H1 (cell line): ENCODE measurements around the gene SIGLEC7. TPM values are rescaled to one million over a fixed set of nuclear protein-coding genes. Genes with fewer than 3 reads are reported as not detected.

Source experiments
- CTCF ChIA-PET: fragments of 300-600 bp; sonication (Branson Sonifier 250); formaldehyde crosslinking; loops from one replicate; lab custom pipeline; 2021; ENCODE audit not compliant: partially characterized antibody; lab: Charles Lee
- POLR2A ChIA-PET: fragments of 300-600 bp; sonication (Branson Sonifier 250); formaldehyde crosslinking; loops from one replicate; lab custom pipeline; 2021; ENCODE audit warnings: inconsistent platforms; ENCODE audit not compliant: partially characterized antibody; lab: Charles Lee
- DNase-seq, 2 experiments: peaks; one replicate each; pipeline versions ENCODE4 v3.0.0 to v3.0.0-alpha.2; 2010 to 2022; ENCODE audit warnings: low spot score in 2 of 2, low read depth in 1 of 2, mixed read lengths in 1 of 2
- FAIRE-seq: peaks from 2 replicates; lab custom pipeline; 2011; peaks lifted over from hg19 to GRCh38; lab: Jason Lieb, UNC
- H2AFZ ChIP-seq: 2 replicates; pipeline ENCODE4 v1.8.1; 2012; ENCODE audit warnings: low read length, inconsistent platforms
- H2AK5ac ChIP-seq: 2 replicates; pipeline ENCODE4 v1.6.1; 2013; ENCODE audit warnings: low read depth, low read length
- H2BK120ac ChIP-seq: replicated peaks from 2 replicates; pipeline ENCODE3; 2013; ENCODE audit warnings: low read depth, low read length, inconsistent platforms
- H2BK12ac ChIP-seq: 2 replicates; pipeline ENCODE4 v1.6.1; 2013; ENCODE audit warnings: low read depth, low read length
- H2BK15ac ChIP-seq: 2 replicates; pipeline ENCODE4 v1.6.1; 2013; ENCODE audit warnings: low read length
- H2BK20ac ChIP-seq: 2 replicates; pipeline ENCODE4 v1.6.1; 2013; ENCODE audit warnings: low read length
- H2BK5ac ChIP-seq: 2 replicates; pipeline ENCODE4 v1.6.1; 2013; ENCODE audit warnings: low read depth, low read length
- H3K14ac ChIP-seq: 2 replicates; pipeline ENCODE4 v1.6.1; 2013; ENCODE audit warnings: inconsistent platforms; ENCODE audit not compliant: insufficient read length
- H3K18ac ChIP-seq: 2 replicates; pipeline ENCODE4 v1.6.1; 2013; ENCODE audit warnings: low read length; ENCODE audit errors: extremely low read depth
- H3K23ac ChIP-seq: 2 replicates; pipeline ENCODE4 v1.6.1; 2013; ENCODE audit warnings: inconsistent platforms; ENCODE audit not compliant: insufficient read length
- H3K23me2 ChIP-seq: 2 replicates; pipeline ENCODE4 v1.6.1; 2013; ENCODE audit warnings: low read depth, low read length
- H3K27ac ChIP-seq: 2 replicates; pipeline ENCODE4 v1.6.1; 2011; ENCODE audit warnings: low read depth, low read length, inconsistent platforms
- H3K27me3 ChIP-seq, 4 experiments: replicated peaks in 1 of 4; 1 replicate in 1 of 4; 2 replicates in 3 of 4; pipeline versions ENCODE4 v1.6.1 to v1.8.1; 2011 to 2013; ENCODE audit warnings: low read length in 3 of 4, mild to moderate bottlenecking in 3 of 4, inconsistent platforms in 2 of 4, mixed read lengths in 2 of 4, moderate library complexity in 1 of 4; ENCODE audit not compliant: control insufficient read depth in 3 of 4, insufficient read depth in 3 of 4; ENCODE audit errors: extremely low read depth in 1 of 4
- H3K36me3 ChIP-seq, 4 experiments: 2 replicates each; pipeline versions ENCODE4 v1.6.1 to v1.8.1; 2011 to 2013; ENCODE audit warnings: mild to moderate bottlenecking in 4 of 4, low read length in 3 of 4, moderate library complexity in 2 of 4, control low read depth in 1 of 4, inconsistent platforms in 1 of 4; ENCODE audit not compliant: insufficient read depth in 4 of 4, control insufficient read depth in 2 of 4
- H3K4ac ChIP-seq: replicated peaks from 2 replicates; pipeline ENCODE3; 2013; ENCODE audit warnings: low read length, low read depth, mixed read lengths, inconsistent platforms; ENCODE audit not compliant: insufficient read length
- H3K4me1 ChIP-seq, 4 experiments: replicated peaks in 1 of 4; 1 replicate in 1 of 4; 2 replicates in 3 of 4; pipeline versions ENCODE4 v1.6.1 to v1.8.1; 2011 to 2013; ENCODE audit warnings: low read length in 3 of 4, inconsistent platforms in 2 of 4, mixed read lengths in 1 of 4; ENCODE audit not compliant: insufficient read depth in 4 of 4, control insufficient read depth in 3 of 4
- H3K4me2 ChIP-seq, 2 experiments: 2 replicates each; pipeline versions ENCODE4 v1.6.1 to v1.8.1; 2011 to 2013; ENCODE audit warnings: low read depth in 2 of 2, low read length in 2 of 2, control low read depth in 1 of 2, inconsistent platforms in 1 of 2, mild to moderate bottlenecking in 1 of 2; ENCODE audit not compliant: insufficient read depth in 1 of 2
- H3K4me3 ChIP-seq, 4 experiments: fragments of 200-600, 300-600 bp in 1 of 4; sonication (generic), shearing (Covaris generic), sonication (Bioruptor Twin) in 1 of 4; 2 replicates each; pipeline versions ENCODE4 v1.5.1 to v1.8.1; 2011 to 2016; ENCODE audit warnings: low read length in 4 of 4, low read depth in 3 of 4, control low read depth in 2 of 4, inconsistent platforms in 2 of 4, mild to moderate bottlenecking in 2 of 4, mixed read lengths in 1 of 4, moderate library complexity in 1 of 4; ENCODE audit not compliant: insufficient read depth in 2 of 4; ENCODE audit errors: extremely low read depth in 1 of 4
- H3K56ac ChIP-seq: replicated peaks from 2 replicates; pipeline ENCODE3; 2013; ENCODE audit warnings: low read depth, mild to moderate bottlenecking, mixed read lengths, low read length, inconsistent platforms; ENCODE audit not compliant: insufficient read length
- H3K79me1 ChIP-seq: 2 replicates; pipeline ENCODE4 v1.6.1; 2013; ENCODE audit warnings: low read depth, low read length, control low read depth
- H3K79me2 ChIP-seq, 2 experiments: 2 replicates each; pipeline versions ENCODE4 v1.6.1 to v1.8.1; 2012 to 2013; ENCODE audit warnings: low read length in 2 of 2, mild to moderate bottlenecking in 2 of 2, inconsistent platforms in 1 of 2; ENCODE audit not compliant: insufficient read depth in 2 of 2, control insufficient read depth in 1 of 2
- H3K9ac ChIP-seq, 4 experiments: replicated peaks in 1 of 4; 1 replicate in 1 of 4; 2 replicates in 3 of 4; pipeline versions ENCODE4 v1.6.1 to v1.8.1; 2011 to 2013; ENCODE audit warnings: low read depth in 3 of 4, low read length in 3 of 4, control low read depth in 2 of 4, mild to moderate bottlenecking in 2 of 4, moderate library complexity in 2 of 4, inconsistent platforms in 1 of 4; ENCODE audit errors: extremely low read depth in 1 of 4
- H3K9me3 ChIP-seq, 2 experiments: 2 replicates each; pipeline versions ENCODE4 v1.6.1 to v1.8.1; 2012 to 2013; ENCODE audit warnings: mild to moderate bottlenecking in 2 of 2, moderate library complexity in 2 of 2, control low read depth in 1 of 2, inconsistent platforms in 1 of 2, low read depth in 1 of 2, low read length in 1 of 2, mixed read lengths in 1 of 2; ENCODE audit not compliant: insufficient read depth in 2 of 2
- H4K20me1 ChIP-seq, 2 experiments: replicated peaks in 1 of 2; 2 replicates each; pipeline versions ENCODE3 to v1.8.1; 2011 to 2013; ENCODE audit warnings: inconsistent platforms in 2 of 2, low read length in 2 of 2, mild to moderate bottlenecking in 1 of 2; ENCODE audit not compliant: insufficient read depth in 2 of 2, control insufficient read depth in 1 of 2
- H4K5ac ChIP-seq: 2 replicates; pipeline ENCODE4 v1.6.1; 2013; ENCODE audit warnings: low read length, low read depth, mixed read lengths, inconsistent platforms; ENCODE audit not compliant: insufficient read length
- H4K8ac ChIP-seq: 2 replicates; pipeline ENCODE4 v1.8.0; 2013; ENCODE audit warnings: mild to moderate bottlenecking, moderate library complexity, low read length, inconsistent platforms; ENCODE audit not compliant: insufficient read depth; ENCODE audit errors: extremely low read depth
- H4K91ac ChIP-seq: replicated peaks from 2 replicates; pipeline ENCODE3; 2013; ENCODE audit warnings: low read length, mixed read lengths, inconsistent platforms; ENCODE audit not compliant: insufficient read length
- BRCA1 ChIP-seq: IDR thresholded peaks from 2 replicates; pipeline ENCODE4 v1.6.1; 2012; ENCODE audit warnings: low read depth, low read length, improper control_type of control experiment
- CBX8 ChIP-seq: fragments of 300-800, 300-1000 bp; sonication (generic); IDR thresholded peaks from 2 replicates; pipeline ENCODE4 v1.7.1; 2016; ENCODE audit warnings: low read depth, low read length, borderline replicate concordance
- CREB1 ChIP-seq: IDR thresholded peaks from 2 replicates; pipeline ENCODE4 v1.6.1; 2012; ENCODE audit warnings: inconsistent platforms
- EZH2 ChIP-seq: fragments of 200-600 bp; sonication (generic); IDR thresholded peaks from 2 replicates; pipeline ENCODE4 v1.7.1; 2012; ENCODE audit warnings: low read depth, mild to moderate bottlenecking, moderate library complexity, low read length, inconsistent platforms; ENCODE audit not compliant: severe bottlenecking
- POLR2AphosphoS5 ChIP-seq: IDR thresholded peaks from 2 replicates; pipeline ENCODE4 v1.6.1; 2011; ENCODE audit warnings: low read depth, low read length
- RNF2 ChIP-seq: fragments of 200-900, 300-1000 bp; sonication (generic); IDR thresholded peaks from 2 replicates; pipeline ENCODE4 v1.7.1; 2016; ENCODE audit warnings: borderline replicate concordance, low read depth, mild to moderate bottlenecking, antibody characterized with exemption, low read length; ENCODE audit not compliant: poor library complexity, severe bottlenecking; ENCODE audit errors: missing control alignments
- SP1 ChIP-seq: IDR thresholded peaks from 2 replicates; pipeline ENCODE4 v1.6.1; 2011; ENCODE audit warnings: low read depth, low read length
- SP4 ChIP-seq: IDR thresholded peaks from 2 replicates; pipeline ENCODE4 v1.6.1; 2012; ENCODE audit warnings: low read length, inconsistent platforms
- SRF ChIP-seq: IDR thresholded peaks from 2 replicates; pipeline ENCODE4 v1.6.1; 2011; ENCODE audit warnings: mild to moderate bottlenecking, low read depth, low read length, moderate library complexity
- TAF7 ChIP-seq: optimal IDR thresholded peaks from 2 replicates; pipeline ENCODE3; 2011; ENCODE audit warnings: low read depth, mild to moderate bottlenecking, inconsistent platforms, low read length, moderate library complexity, borderline replicate concordance
- YY1 ChIP-seq: IDR thresholded peaks from 2 replicates; pipeline ENCODE4 v1.6.1; 2011; ENCODE audit warnings: low read depth, mild to moderate bottlenecking, low read length
- WGBS, 2 experiments: shearing (Covaris generic) in 1 of 2; methylation state at CpG; one replicate each; pipeline versions ENCODE4 v1.1.6 to v1.1.7; 2013 to 2015; ENCODE audit warnings: low lambda C conversion rate in 2 of 2, mixed read lengths in 2 of 2, inconsistent platforms in 1 of 2, low coverage in 1 of 2, missing lambda C conversion rate in 1 of 2; ENCODE audit not compliant: insufficient replicate concordance in 2 of 2, insufficient coverage in 1 of 2, insufficient read length in 1 of 2; ENCODE audit errors: extremely low coverage in 1 of 2, missing lambda C conversion rate in 1 of 2; 5-methylcytosine and 5-hydroxymethylcytosine counted together
- polyA plus RNA-seq, 7 experiments: library from polyadenylated mRNA; depleted of rRNA in 3 of 7; stranded (reverse) in 5 of 7; unstranded in 2 of 7; fragments of >200 nt in 5 of 7; fragments of 200-250 nt in 2 of 7; gene quantifications; 1 replicate in 5 of 7; 2 replicates in 1 of 7; 4 replicates in 1 of 7; pipeline versions ENCODE4 v1.2.1 to v1.2.3, GENCODE V29; 2011 to 2013; ENCODE audit warnings: missing spikeins in 2 of 7, mixed read lengths in 2 of 7
- total RNA-seq: library from RNA; stranded (reverse); fragmentation: NEBNext Ultra II Directional; extraction: Animal tissue kit (Norgen Biotek cat#: 25700); gene quantifications from 2 replicates; pipeline ENCODE4 v1.2.1, GENCODE V29; 2021
- TF ChIP-seq, protein P1 (sequence below): IDR thresholded peaks from 2 replicates; pipeline ENCODE4 v1.6.1; 2011; ENCODE audit warnings: low read depth, mild to moderate bottlenecking, low read length; ENCODE audit not compliant: insufficient read depth
- TF ChIP-seq, protein P2 (sequence below): IDR thresholded peaks from 2 replicates; pipeline ENCODE4 v1.6.1; 2012; ENCODE audit warnings: inconsistent platforms

SIGLEC7 gene
- total and polyA plus RNA-seq, 2 of the 8 experiments (the other 6 are each of a cell fraction or from before 2014, with no cell fraction given): not detected

GRCh38 chr19:51102991-51103390, 39.1 kb upstream of the SIGLEC7 start:
- Histone ChIP-seq H3K79me2 (no peaks in the 10 kb centered on the region), H4K91ac (no peak overlapping the region), H3K27ac (no peak overlapping the region), H2AFZ (no peak overlapping the region), H2BK20ac (no peak overlapping the region), H3K23me2 (peaks cover 7% of the 10 kb centered on the region; the same call in 1 of the 2 replicates), H3K23ac (no peak overlapping the region), H3K4me3 (no peak overlapping the region), H3K56ac (no peak overlapping the region), H3K4me1 (peaks cover 0 to 6% (median 0%) of the 10 kb centered on the region in 4 experiments; a peak in 3 of 7 replicates), H4K8ac (no peak overlapping the region), H3K18ac (no peak overlapping the region), H4K20me1 (peaks cover 2 to 8% of the 10 kb centered on the region in 2 experiments), H2BK120ac (no peak overlapping the region), H3K9ac (no peak overlapping the region), H3K27me3 (no peaks in the 10 kb centered on the region; a peak in 1 of 7 replicates), H2BK5ac (no peak overlapping the region), H2AK5ac (no peak overlapping the region), H3K79me1 (peaks cover 6% of the 10 kb centered on the region), H4K5ac (no peak overlapping the region), H2BK15ac (no peak overlapping the region), H2BK12ac (no peak overlapping the region), H3K14ac (no peak overlapping the region), H3K9me3 (no peaks in the 10 kb centered on the region), H3K4me2 (no peak overlapping the region), H3K36me3 (peaks cover 0 to 7% (median 1%) of the 10 kb centered on the region in 4 experiments; a peak in 4 of 8 replicates), H3K4ac (no peak overlapping the region)
- DNase-seq (no peak), FAIRE-seq (no peak)
- ChIA-PET CTCF (interaction anchor here (1.1 kb wide), 1 partner anchor 86 kb away, joined by 3 read pairs; no protein-coding TSS in a partner anchor), POLR2A (no interaction called here)
- 91% methylated on average over 7 of the region's 7 CpGs; no CpG with 5 or more reads in 1 of the 2 experiments for WGBS, 2 experiments
- TF ChIP-seq YY1: no peak
- no peak for TF ChIP-seq BRCA1
- TF ChIP-seq CBX8: no peak
- no peak for TF ChIP-seq POLR2AphosphoS5
- TF ChIP-seq TAF7: no peak
- TF ChIP-seq CREB1: no peak
- no peak for TF ChIP-seq SP4
- no peak for TF ChIP-seq RNF2
- TF ChIP-seq, protein P1, sequence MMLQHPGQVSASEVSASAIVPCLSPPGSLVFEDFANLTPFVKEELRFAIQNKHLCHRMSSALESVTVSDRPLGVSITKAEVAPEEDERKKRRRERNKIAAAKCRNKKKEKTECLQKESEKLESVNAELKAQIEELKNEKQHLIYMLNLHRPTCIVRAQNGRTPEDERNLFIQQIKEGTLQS: no peak
- no peak for TF ChIP-seq SRF
- no peak for TF ChIP-seq EZH2
- no peak for TF ChIP-seq SP1
- TF ChIP-seq, protein P2, sequence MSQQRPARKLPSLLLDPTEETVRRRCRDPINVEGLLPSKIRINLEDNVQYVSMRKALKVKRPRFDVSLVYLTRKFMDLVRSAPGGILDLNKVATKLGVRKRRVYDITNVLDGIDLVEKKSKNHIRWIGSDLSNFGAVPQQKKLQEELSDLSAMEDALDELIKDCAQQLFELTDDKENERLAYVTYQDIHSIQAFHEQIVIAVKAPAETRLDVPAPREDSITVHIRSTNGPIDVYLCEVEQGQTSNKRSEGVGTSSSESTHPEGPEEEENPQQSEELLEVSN: no peak
